Activated CD4-positive, alpha-beta T cell treated with anti-CD3 and anti-CD28 coated beads, Interleukin-2, amount 10 ng/mL, durations not matched to agents 24 days and 14 days (primary cell): ENCODE data around the gene KRTAP10-2. TPM values are rescaled to one million over a fixed set of nuclear protein-coding genes. Genes with fewer than 3 reads are reported as not detected.

Source experiments
- total RNA-seq: library from RNA; stranded (reverse); gene quantifications from 2 replicates; pipeline ENCODE4 v1.2.3, GENCODE V29; 2022

The KRTAP10-2 gene
- total RNA-seq, 1 donor from 2014 or later, result not detected

Other genes with a start within 250 kb of the KRTAP10-2 start
- 15.1 and 18.5 TPM in 2 replicates for gene CFAP410, start 212.1 kb downstream of the KRTAP10-2 start, total RNA-seq
- gene TRPM2, start 197.9 kb downstream of the KRTAP10-2 start, total RNA-seq, result 9.1 and 9.8 TPM in 2 replicates
- gene LRRC3, start 96.0 kb downstream of the KRTAP10-2 start, total RNA-seq, result 2.3 and 2.4 TPM in 2 replicates
- gene KRTAP10-1, start 11.3 kb downstream of the KRTAP10-2 start, total RNA-seq, result not detected in 2 replicates
- gene KRTAP10-3, start 7.3 kb upstream of the KRTAP10-2 start, total RNA-seq, result not detected in 2 replicates
- gene KRTAP10-4, start 22.2 kb upstream of the KRTAP10-2 start, total RNA-seq, result not detected in 2 replicates
- not detected in 2 replicates for gene KRTAP10-5, start 29.1 kb upstream of the KRTAP10-2 start, total RNA-seq
- gene KRTAP10-6, start 41.0 kb upstream of the KRTAP10-2 start, total RNA-seq, result not detected in 2 replicates
- gene KRTAP10-7, start 49.1 kb upstream of the KRTAP10-2 start, total RNA-seq, result not detected in 2 replicates
- gene KRTAP10-8, start 60.6 kb upstream of the KRTAP10-2 start, total RNA-seq, result not detected in 2 replicates
- not detected in 2 replicates for gene KRTAP10-9, start 75.6 kb upstream of the KRTAP10-2 start, total RNA-seq
- not detected in 2 replicates for gene KRTAP10-10, start 85.9 kb upstream of the KRTAP10-2 start, total RNA-seq
- not detected in 2 replicates for gene KRTAP10-11, start 94.9 kb upstream of the KRTAP10-2 start, total RNA-seq
- gene KRTAP12-4, start 103.2 kb upstream of the KRTAP10-2 start, total RNA-seq, result not detected in 2 replicates
- gene KRTAP12-3, start 106.4 kb upstream of the KRTAP10-2 start, total RNA-seq, result not detected in 2 replicates
- gene KRTAP12-2, start 115.4 kb upstream of the KRTAP10-2 start, total RNA-seq, result not detected in 2 replicates
- gene KRTAP12-1, start 130.7 kb upstream of the KRTAP10-2 start, total RNA-seq, result not detected in 2 replicates
- not detected in 2 replicates for gene KRTAP10-12, start 145.7 kb upstream of the KRTAP10-2 start, total RNA-seq
- not detected in 2 replicates for gene TSPEAR, start 160.1 kb upstream of the KRTAP10-2 start, total RNA-seq